ENCODE results near the gene C1orf21. TPM values are rescaled to one million over a fixed set of nuclear protein-coding genes. Genes with fewer than 3 reads are reported as not detected.

C1orf21 gene
- total RNA-seq, 1 experiment from 2014 or later: 20.1 TPM

- DNase-seq (ENCODE audit: low read depth): no peak
These were observed 59.2 kb downstream of the C1orf21 start for GRCh38 chr1:184445997-184446396.

- no peak for DNase-seq (ENCODE audit: low read depth)
These were observed 60.9 kb downstream of the C1orf21 start for GRCh38 chr1:184447651-184448185.

- DNase-seq (ENCODE audit: low read depth): no peak
These were observed 63.1 kb downstream of the C1orf21 start for GRCh38 chr1:184449916-184450315.

- DNase-seq (ENCODE audit: low read depth): no peak
These were observed 69.0 kb downstream of the C1orf21 start for GRCh38 chr1:184455786-184456185.

GRCh38 chr1:184456189-184456588 lies 69.4 kb downstream of the C1orf21 start:
- DNase-seq (ENCODE audit: low read depth): no peak

- DNase-seq (ENCODE audit: low read depth): no peak
These were observed 70.7 kb downstream of the C1orf21 start for GRCh38 chr1:184457500-184457899.

GRCh38 chr1:184461321-184461720 lies 74.5 kb downstream of the C1orf21 start:
- no peak for DNase-seq (ENCODE audit: low read depth)

- DNase-seq (ENCODE audit: low read depth): no peak
These were observed 75.3 kb downstream of the C1orf21 start for GRCh38 chr1:184462155-184462554.

- no peak for DNase-seq (ENCODE audit: low read depth)
These were observed 76.2 kb downstream of the C1orf21 start for GRCh38 chr1:184462990-184463389.

- no peak for DNase-seq (ENCODE audit: low read depth)
These were observed 76.9 kb downstream of the C1orf21 start for GRCh38 chr1:184463680-184464079.

- DNase-seq (ENCODE audit: low read depth): no peak
These were observed 77.9 kb downstream of the C1orf21 start for GRCh38 chr1:184464757-184465156.

- no peak for DNase-seq (ENCODE audit: low read depth)
These were observed 78.8 kb downstream of the C1orf21 start for GRCh38 chr1:184465489-184466146.

GRCh38 chr1:184467295-184467694 lies 80.5 kb downstream of the C1orf21 start:
- DNase-seq (ENCODE audit: low read depth): no peak

- DNase-seq (ENCODE audit: low read depth): no peak
These were observed 82.6 kb downstream of the C1orf21 start for GRCh38 chr1:184469396-184469795.

GRCh38 chr1:184471686-184472085 lies 84.9 kb downstream of the C1orf21 start:
- no peak for DNase-seq (ENCODE audit: low read depth)

GRCh38 chr1:184472136-184472535 lies 85.3 kb downstream of the C1orf21 start:
- no peak for DNase-seq (ENCODE audit: low read depth)

- DNase-seq (ENCODE audit: low read depth): no peak
These were observed 86.5 kb downstream of the C1orf21 start for GRCh38 chr1:184473176-184473966.

- no peak for DNase-seq (ENCODE audit: low read depth)
These were observed 89.4 kb downstream of the C1orf21 start for GRCh38 chr1:184476187-184476586.

- no peak for DNase-seq (ENCODE audit: low read depth)
These were observed 92.8 kb downstream of the C1orf21 start for GRCh38 chr1:184479435-184480167.

GRCh38 chr1:184480736-184481135 lies 93.9 kb downstream of the C1orf21 start:
- DNase-seq (ENCODE audit: low read depth): no peak

GRCh38 chr1:184482136-184482535 lies 95.3 kb downstream of the C1orf21 start:
- DNase-seq (ENCODE audit: low read depth): peak; percentile 13

GRCh38 chr1:184483101-184483683 lies 96.4 kb downstream of the C1orf21 start:
- peak; percentile 77 for DNase-seq (ENCODE audit: low read depth)

Measured in RPMI7951 (cell line).